Muscle layer of duodenum (tissue), 2 donors: ENCODE measurements around the gene CWC25.
A peak's percentile ranks its signal among the peaks of the same experiment; 100 is the strongest.
"Not testable (repeated sequence)": the region's sequence is repeated elsewhere in the genome, so short reads cannot be mapped to it uniquely, and the experiment has no call there.

Experiments
- H3K27ac ChIP-seq: one replicate; pipeline ENCODE4 v1.7.0; 2013; ENCODE audit warnings: mild to moderate bottlenecking, low read length
- H3K27me3 ChIP-seq: one replicate; pipeline ENCODE4 v1.7.0; 2013; ENCODE audit warnings: low read depth, mild to moderate bottlenecking, control low read depth, low read length
- H3K36me3 ChIP-seq, 2 donors: one replicate each; pipeline ENCODE4 v1.7.0; 2013; ENCODE audit warnings: low read length in 2 of 2, control low read depth in 1 of 2, mild to moderate bottlenecking in 1 of 2; ENCODE audit not compliant: insufficient read depth in 2 of 2, control insufficient read depth in 1 of 2
- H3K4me1 ChIP-seq, 2 donors: one replicate each; pipeline ENCODE4 v1.7.0; 2013; ENCODE audit warnings: low read length in 2 of 2, mild to moderate bottlenecking in 2 of 2, control low read depth in 1 of 2, moderate library complexity in 1 of 2; ENCODE audit not compliant: insufficient read depth in 2 of 2, control insufficient read depth in 1 of 2
- H3K4me3 ChIP-seq, 2 donors: one replicate each; pipeline ENCODE4 v1.7.0; 2013; ENCODE audit warnings: low read length in 2 of 2, low read depth in 1 of 2, mild to moderate bottlenecking in 1 of 2
- H3K9me3 ChIP-seq, 2 donors: one replicate each; pipeline ENCODE4 v1.7.0; 2013; ENCODE audit warnings: low read length in 2 of 2, control low read depth in 1 of 2, mild to moderate bottlenecking in 1 of 2; ENCODE audit not compliant: control insufficient read depth in 1 of 2
- donor health status: healthy.

Gene CWC25

GRCh38 chr17:38867968-38868816 lies 43.1 kb upstream of the CWC25 start:
- Histone ChIP-seq H3K4me1 (peaks cover 24 to 29% of the 10 kb centered on the region in 2 donors), H3K27me3 (no peaks in the 10 kb centered on the region), H3K9me3 (no peaks in the 10 kb centered on the region), H3K4me3 (peak overlapping the region; percentile 75 to 100), H3K27ac (peak overlapping the region; percentile 90), H3K36me3 (peaks cover 0 to 4% of the 10 kb centered on the region in 2 donors)

- Histone ChIP-seq H3K27ac (peak overlapping the region; percentile 90), H3K4me3 (peak overlapping the region; percentile 75 to 100), H3K9me3 (no peaks in the 10 kb centered on the region), H3K4me1 (peaks cover 16 to 21% of the 10 kb centered on the region in 2 donors), H3K27me3 (no peaks in the 10 kb centered on the region), H3K36me3 (peaks cover 0 to 4% of the 10 kb centered on the region in 2 donors)
Observed at GRCh38 chr17:38867179-38867967, 42.3 kb upstream of the CWC25 start.

- H3K4me1 ChIP-seq = peaks cover 9% of the 10 kb centered on the region in 2 donors
- no peak overlapping the region for H3K27ac ChIP-seq
- no peaks in the 10 kb centered on the region for H3K27me3 ChIP-seq
- H3K36me3 ChIP-seq = no peaks in the 10 kb centered on the region
- H3K9me3 ChIP-seq = no peaks in the 10 kb centered on the region
- H3K4me3 ChIP-seq = no peak overlapping the region
Observed at GRCh38 chr17:38864636-38865398, 39.7 kb upstream of the CWC25 start.

GRCh38 chr17:38861399-38861843 lies 36.3 kb upstream of the CWC25 start:
- H3K4me3 ChIP-seq = no peak overlapping the region

GRCh38 chr17:38857271-38857670 lies 32.1 kb upstream of the CWC25 start:
- Histone ChIP-seq H3K4me1 (peaks cover 0 to 7% of the 10 kb centered on the region in 2 donors), H3K9me3 (no peaks in the 10 kb centered on the region), H3K27ac (no peak overlapping the region), H3K36me3 (peaks cover 0 to 4% of the 10 kb centered on the region in 2 donors), H3K27me3 (no peaks in the 10 kb centered on the region), H3K4me3 (no peak overlapping the region)

More at GRCh38 chr17:38861399-38861843, 36.3 kb upstream of the CWC25 start:
- Histone ChIP-seq H3K27me3 (no peaks in the 10 kb centered on the region), H3K9me3 (no peaks in the 10 kb centered on the region), H3K27ac (no peak overlapping the region), H3K4me1 (no peaks in the 10 kb centered on the region), H3K36me3 (no peaks in the 10 kb centered on the region)

- H3K27me3 ChIP-seq, H3K27ac ChIP-seq, H3K9me3 ChIP-seq, H3K4me3 ChIP-seq: not testable (repeated sequence)
- peaks cover 18 to 19% of the 10 kb centered on the region in 2 donors for H3K36me3 ChIP-seq
- H3K4me1 ChIP-seq = peaks cover 18 to 24% of the 10 kb centered on the region in 2 donors
Observed at GRCh38 chr17:38855101-38855714, 30.1 kb upstream of the CWC25 start.

- Histone ChIP-seq H3K36me3 (peaks cover 32 to 34% of the 10 kb centered on the region in 2 donors), H3K9me3 (no peaks in the 10 kb centered on the region), H3K4me3 (peak within 1 kb of the TSS; percentile 76 to 98), H3K27ac (peak within 1 kb of the TSS; percentile 100), H3K27me3 (no peaks in the 10 kb centered on the region), H3K4me1 (peaks cover 18 to 24% of the 10 kb centered on the region in 2 donors)
Observed at GRCh38 chr17:38853292-38854219, 28.4 kb upstream of the CWC25 start, which contains the start of gene RPL23. Gene RPL23 (minus strand): TSS chr17:38853721. CDS start chr17:38853710, 11 bp downstream.

- H3K27ac ChIP-seq = peak overlapping the region; percentile 100
- peaks cover 18 to 24% of the 10 kb centered on the region in 2 donors for H3K4me1 ChIP-seq
- H3K36me3 ChIP-seq = peaks cover 32 to 41% of the 10 kb centered on the region in 2 donors
- no peaks in the 10 kb centered on the region for H3K27me3 ChIP-seq
- no peaks in the 10 kb centered on the region for H3K9me3 ChIP-seq
- peak overlapping the region; percentile 76 to 98 for H3K4me3 ChIP-seq
Observed at GRCh38 chr17:38852771-38853291, 27.7 kb upstream of the CWC25 start.

- Histone ChIP-seq H3K27ac (peak overlapping the region; percentile 68), H3K27me3 (no peaks in the 10 kb centered on the region), H3K4me3 (peak overlapping the region; percentile 76 to 98), H3K9me3 (no peaks in the 10 kb centered on the region), H3K4me1 (peaks cover 18 to 24% of the 10 kb centered on the region in 2 donors), H3K36me3 (peaks cover 32 to 48% of the 10 kb centered on the region in 2 donors)
Observed at GRCh38 chr17:38851434-38851833, 26.3 kb upstream of the CWC25 start.
